Endothelial cell of umbilical vein (primary cell): ENCODE measurements around the gene SH3PXD2A.

Experiments used
- EZH2 ChIP-seq: IDR thresholded peaks from 2 replicates; pipeline ENCODE4 v1.6.1; 2012; ENCODE audit warnings: borderline replicate concordance, low read depth, mild to moderate bottlenecking, moderate library complexity, low read length, inconsistent platforms; ENCODE audit not compliant: severe bottlenecking
- FOS ChIP-seq: IDR thresholded peaks from 2 replicates; pipeline ENCODE4 v1.6.1; 2011; ENCODE audit warnings: mild to moderate bottlenecking, low read length, moderate library complexity, borderline replicate concordance; ENCODE audit not compliant: insufficient read depth
- GATA2 ChIP-seq: IDR thresholded peaks from 2 replicates; pipeline ENCODE4 v1.7.0; 2011; ENCODE audit warnings: low read depth, mild to moderate bottlenecking, moderate library complexity, mixed read lengths, low read length; ENCODE audit not compliant: insufficient read length, insufficient read depth
- MYC ChIP-seq: IDR thresholded peaks from one replicate; pipeline ENCODE4 v1.6.1; 2011; ENCODE audit warnings: mild to moderate bottlenecking, low read depth, low read length
- POLR2A ChIP-seq: IDR thresholded peaks from 2 replicates; pipeline ENCODE4 v1.6.1; 2012; ENCODE audit warnings: low read depth, mild to moderate bottlenecking, control low read depth, low read length
- POLR2AphosphoS5 ChIP-seq: IDR thresholded peaks from 2 replicates; pipeline ENCODE4 v1.6.1; 2012; ENCODE audit warnings: low read depth, mild to moderate bottlenecking, control low read depth, low read length, moderate library complexity; ENCODE audit not compliant: insufficient read depth
- TF ChIP-seq, protein P1 (sequence below): IDR thresholded peaks from 2 replicates; pipeline ENCODE4 v1.6.1; 2011; ENCODE audit not compliant: insufficient read depth, insufficient read length
- TF ChIP-seq, protein P2 (sequence below), 2 donors: IDR thresholded peaks; 1 replicate in 1 of 2; 2 replicates in 1 of 2; pipeline ENCODE4 v1.5.1; 2011; ENCODE audit warnings: low read length in 2 of 2, mild to moderate bottlenecking in 2 of 2, moderate library complexity in 2 of 2, control low read depth in 1 of 2, inconsistent platforms in 1 of 2, low read depth in 1 of 2; ENCODE audit not compliant: insufficient read depth in 1 of 2; ENCODE audit errors: extremely low read depth in 1 of 2

DNA sequence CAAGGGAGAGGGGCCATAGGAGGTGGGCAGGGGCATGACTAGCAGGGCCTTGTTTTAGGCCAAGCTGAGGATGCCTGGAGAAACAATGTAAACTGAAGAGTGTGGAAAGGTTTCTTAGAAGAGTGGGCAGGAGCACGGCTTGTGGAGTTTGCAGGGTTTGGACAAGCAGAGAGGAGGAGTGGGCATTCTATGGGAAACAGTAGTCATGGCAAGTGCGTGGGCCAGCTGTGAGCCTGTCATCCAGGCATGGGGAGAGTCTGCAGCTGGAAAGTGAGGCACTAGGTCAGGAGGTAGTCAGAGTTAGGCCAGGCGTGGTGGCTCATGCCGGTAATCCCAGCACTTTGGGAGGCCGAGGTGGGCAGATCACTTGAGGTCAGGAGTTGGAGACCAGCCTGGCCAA is 130.1 kb downstream of the SH3PXD2A start:
- TF ChIP-seq FOS (no peak), POLR2A (no peak), EZH2 (no peak), GATA2 (no peak), POLR2AphosphoS5 (no peak), MYC (no peak)
- TF ChIP-seq, protein P1, sequence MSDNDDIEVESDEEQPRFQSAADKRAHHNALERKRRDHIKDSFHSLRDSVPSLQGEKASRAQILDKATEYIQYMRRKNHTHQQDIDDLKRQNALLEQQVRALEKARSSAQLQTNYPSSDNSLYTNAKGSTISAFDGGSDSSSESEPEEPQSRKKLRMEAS = no peak
- TF ChIP-seq, protein P2, sequence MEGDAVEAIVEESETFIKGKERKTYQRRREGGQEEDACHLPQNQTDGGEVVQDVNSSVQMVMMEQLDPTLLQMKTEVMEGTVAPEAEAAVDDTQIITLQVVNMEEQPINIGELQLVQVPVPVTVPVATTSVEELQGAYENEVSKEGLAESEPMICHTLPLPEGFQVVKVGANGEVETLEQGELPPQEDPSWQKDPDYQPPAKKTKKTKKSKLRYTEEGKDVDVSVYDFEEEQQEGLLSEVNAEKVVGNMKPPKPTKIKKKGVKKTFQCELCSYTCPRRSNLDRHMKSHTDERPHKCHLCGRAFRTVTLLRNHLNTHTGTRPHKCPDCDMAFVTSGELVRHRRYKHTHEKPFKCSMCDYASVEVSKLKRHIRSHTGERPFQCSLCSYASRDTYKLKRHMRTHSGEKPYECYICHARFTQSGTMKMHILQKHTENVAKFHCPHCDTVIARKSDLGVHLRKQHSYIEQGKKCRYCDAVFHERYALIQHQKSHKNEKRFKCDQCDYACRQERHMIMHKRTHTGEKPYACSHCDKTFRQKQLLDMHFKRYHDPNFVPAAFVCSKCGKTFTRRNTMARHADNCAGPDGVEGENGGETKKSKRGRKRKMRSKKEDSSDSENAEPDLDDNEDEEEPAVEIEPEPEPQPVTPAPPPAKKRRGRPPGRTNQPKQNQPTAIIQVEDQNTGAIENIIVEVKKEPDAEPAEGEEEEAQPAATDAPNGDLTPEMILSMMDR (IDR thresholded peaks at IDR 0.05; ENCODE audit: extremely low read depth in 1 of 2, insufficient read depth in 1 of 2, low read depth in 1 of 2, low read length in 2 of 2) = no peak
